ENCODE data around the gene ARHGAP8.

- TF ChIP-seq POLR2A (IDR thresholded peaks at IDR 0.05; ENCODE audit: low read length) (no peak), CTCF (IDR thresholded peaks at IDR 0.05) (no peak), EP300 (IDR thresholded peaks at IDR 0.05) (no peak), TP53 (CRISPR knock-in tag; IDR thresholded peaks at IDR 0.05) (no peak), CHD2 (IDR thresholded peaks at IDR 0.05; ENCODE audit: low read length, partially characterized antibody) (no peak), RCOR1 (IDR thresholded peaks at IDR 0.05; ENCODE audit: low read depth, low read length) (no peak), MAX (IDR thresholded peaks at IDR 0.05) (no peak), KDM1A (IDR thresholded peaks at IDR 0.05; ENCODE audit: low read depth) (no peak), REST (IDR thresholded peaks at IDR 0.05) (no peak), MYC (IDR thresholded peaks at IDR 0.05; ENCODE audit: borderline replicate concordance, low read length) (no peak), CEBPB (IDR thresholded peaks at IDR 0.05) (no peak), HOXA7 (CRISPR knock-in tag; IDR thresholded peaks at IDR 0.05) (no peak), FOSL2 (IDR thresholded peaks at IDR 0.05) (no peak), FOSL2 (CRISPR knock-in tag; IDR thresholded peaks at IDR 0.05) (no peak)
- TF ChIP-seq, protein P1, sequence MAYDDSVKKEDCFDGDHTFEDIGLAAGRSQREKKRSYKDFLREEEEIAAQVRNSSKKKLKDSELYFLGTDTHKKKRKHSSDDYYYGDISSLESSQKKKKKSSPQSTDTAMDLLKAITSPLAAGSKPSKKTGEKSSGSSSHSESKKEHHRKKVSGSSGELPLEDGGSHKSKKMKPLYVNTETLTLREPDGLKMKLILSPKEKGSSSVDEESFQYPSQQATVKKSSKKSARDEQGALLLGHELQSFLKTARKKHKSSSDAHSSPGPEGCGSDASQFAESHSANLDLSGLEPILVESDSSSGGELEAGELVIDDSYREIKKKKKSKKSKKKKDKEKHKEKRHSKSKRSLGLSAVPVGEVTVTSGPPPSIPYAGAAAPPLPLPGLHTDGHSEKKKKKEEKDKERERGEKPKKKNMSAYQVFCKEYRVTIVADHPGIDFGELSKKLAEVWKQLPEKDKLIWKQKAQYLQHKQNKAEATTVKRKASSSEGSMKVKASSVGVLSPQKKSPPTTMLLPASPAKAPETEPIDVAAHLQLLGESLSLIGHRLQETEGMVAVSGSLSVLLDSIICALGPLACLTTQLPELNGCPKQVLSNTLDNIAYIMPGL (CRISPR knock-in tag; IDR thresholded peaks at IDR 0.05; ENCODE audit: borderline replicate concordance): no peak
Measured at GRCh38 chr22:44707752-44708151, 44.6 kb upstream of the ARHGAP8 start.

Measured in A549 (cell line).